ENCODE results near the gene MRPL11.
"Not testable (repeated sequence)": the region's sequence is repeated elsewhere in the genome, so short reads cannot be mapped to it uniquely, and the experiment has no call there.

MRPL11 gene

GRCh38 chr11:66467034-66467659, 28.5 kb upstream of the MRPL11 start:
- no peak for DNase-seq (ENCODE audit: low read depth in 1 of 2, low spot score in 1 of 2)

DNA sequence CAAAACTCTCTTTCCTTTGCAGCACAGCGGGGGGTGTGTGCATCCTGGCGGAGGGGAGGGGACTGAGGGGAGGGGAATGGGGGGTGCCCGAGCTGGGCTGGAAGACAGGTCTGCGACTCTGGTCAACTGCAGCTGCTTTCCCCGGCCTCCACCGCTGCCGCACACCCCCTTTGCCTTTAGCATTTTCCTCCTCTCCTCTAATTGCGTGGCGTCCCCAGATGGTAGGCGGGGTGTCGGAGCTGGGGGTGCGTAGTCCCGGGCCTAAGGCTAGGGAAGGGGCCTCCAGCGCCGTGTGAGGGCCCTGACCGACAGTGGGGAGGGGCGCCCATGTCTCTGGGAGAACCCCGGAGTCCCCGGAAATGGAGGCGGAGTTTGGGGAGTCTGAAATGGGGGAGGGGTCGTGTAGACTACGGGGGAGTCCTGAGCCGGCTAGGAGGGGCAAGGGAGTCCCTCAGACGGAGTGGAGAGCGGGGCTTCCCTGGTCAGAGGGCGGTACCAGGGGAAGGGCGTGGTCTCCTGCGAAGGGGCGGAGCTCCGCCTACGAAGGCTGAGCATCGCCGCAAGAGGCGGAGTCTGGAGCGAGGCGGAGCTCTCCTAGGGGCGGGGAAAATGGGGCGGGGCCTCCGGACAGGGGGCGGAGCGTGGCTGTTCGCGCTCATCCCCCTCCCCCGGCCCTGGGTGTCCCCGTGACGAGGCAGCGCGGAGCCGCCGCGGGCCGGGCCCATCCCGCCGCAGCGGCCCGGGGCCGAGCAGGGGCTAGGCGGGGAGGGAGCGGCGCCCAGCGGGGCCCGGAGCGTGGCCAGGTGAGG, 27.8 kb upstream of the MRPL11 start, which contains the start of gene PELI3:
Gene PELI3, plus strand, starts transcription at position 681 of the 809 bp plus-strand sequence. CDS start 1,224 bp downstream, outside the sequence.
- DNase-seq (ENCODE audit: low read depth in 1 of 2, low spot score in 1 of 2): peak; percentile 90 to 97

- no peak for DNase-seq (ENCODE audit: low read depth in 1 of 2, low spot score in 1 of 2)
Observed at GRCh38 chr11:66465373-66466224, 27.0 kb upstream of the MRPL11 start.

DNA sequence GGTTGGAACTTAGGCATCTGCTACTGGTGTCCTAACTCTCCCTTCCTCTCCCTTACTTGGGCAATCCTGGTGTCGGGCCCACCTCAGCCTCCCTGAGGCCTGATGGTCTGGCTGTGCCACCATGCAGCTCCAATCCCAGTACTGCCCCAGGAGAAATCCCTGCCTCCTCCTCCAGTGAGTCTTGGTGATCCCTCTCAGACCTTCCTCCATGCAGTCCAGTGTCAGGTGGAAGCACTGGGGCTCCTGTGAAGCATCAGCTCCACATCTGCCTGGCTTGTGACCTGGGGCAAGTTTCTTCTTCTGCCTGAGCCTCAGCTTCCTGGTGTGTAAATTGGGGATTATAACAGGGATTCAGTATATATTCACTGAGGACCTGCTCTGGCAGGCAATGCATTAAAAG, 26.3 kb upstream of the MRPL11 start:
- DNase-seq (ENCODE audit: low read depth in 1 of 2, low spot score in 1 of 2): no peak

- DNase-seq (ENCODE audit: low read depth in 1 of 2, low spot score in 1 of 2): not testable (repeated sequence)
Observed at GRCh38 chr11:66464116-66464515, 25.5 kb upstream of the MRPL11 start.

GRCh38 chr11:66462911-66463310, 24.3 kb upstream of the MRPL11 start:
- DNase-seq (ENCODE audit: low read depth in 1 of 2, low spot score in 1 of 2): no peak

- DNase-seq (ENCODE audit: low read depth in 1 of 2, low spot score in 1 of 2): no peak
Observed at GRCh38 chr11:66462010-66462409, 23.4 kb upstream of the MRPL11 start.

DNA sequence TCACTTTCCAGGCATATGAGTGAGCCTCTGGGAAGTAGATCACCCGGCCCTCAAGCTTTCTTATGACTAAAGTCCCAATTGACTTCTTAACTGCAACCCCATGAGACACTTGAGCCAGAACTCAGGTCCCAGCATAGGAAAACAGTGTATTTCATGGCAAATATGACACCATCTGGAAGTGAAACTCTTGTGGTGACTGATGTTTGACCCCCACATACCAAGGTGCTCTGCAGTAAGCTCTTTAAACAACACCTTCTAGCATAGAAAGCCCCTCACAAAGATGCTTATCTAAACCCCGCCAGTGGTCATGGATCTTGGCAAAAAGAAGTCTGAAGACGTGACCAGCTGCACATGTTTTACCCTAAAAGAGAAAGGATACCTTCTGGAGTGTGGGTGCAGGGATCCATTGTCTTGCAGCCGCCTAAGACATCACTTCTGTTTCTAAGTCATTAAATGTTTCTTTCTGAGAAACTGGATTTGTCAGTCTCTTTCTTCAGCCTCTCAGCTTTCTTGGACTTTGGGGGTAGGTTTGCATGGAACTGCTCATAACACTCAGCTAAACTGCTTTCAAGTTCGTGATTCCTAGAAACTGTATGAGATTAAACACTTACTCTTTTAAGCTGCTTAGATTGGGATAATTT, 20.6 kb upstream of the MRPL11 start:
- DNase-seq (ENCODE audit: low read depth in 1 of 2, low spot score in 1 of 2): no peak

- DNase-seq (ENCODE audit: low read depth in 1 of 2, low spot score in 1 of 2): no peak
Observed at GRCh38 chr11:66457826-66458225, 19.2 kb upstream of the MRPL11 start.

DNA sequence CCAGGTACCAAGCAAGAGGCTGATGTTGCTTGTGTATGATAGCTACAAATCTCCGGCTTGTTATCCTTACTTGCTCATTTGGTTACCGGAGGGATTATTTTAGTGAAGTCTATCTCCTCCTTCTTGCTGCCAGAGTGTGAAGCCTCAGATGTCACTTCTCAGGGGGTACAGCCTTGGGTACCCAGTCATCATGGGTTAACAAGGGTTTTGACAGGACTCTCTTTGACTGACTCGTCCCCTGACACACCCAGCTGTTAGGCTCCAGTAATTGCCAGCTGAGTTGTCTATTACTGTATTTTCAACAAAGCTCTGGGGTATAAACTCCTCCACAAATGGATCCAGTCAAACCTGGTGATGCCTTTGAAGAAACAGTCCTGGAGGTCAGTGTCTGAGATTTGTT, 16.2 kb upstream of the MRPL11 start:
- no peak for DNase-seq (ENCODE audit: low read depth in 1 of 2, low spot score in 1 of 2)

DNA sequence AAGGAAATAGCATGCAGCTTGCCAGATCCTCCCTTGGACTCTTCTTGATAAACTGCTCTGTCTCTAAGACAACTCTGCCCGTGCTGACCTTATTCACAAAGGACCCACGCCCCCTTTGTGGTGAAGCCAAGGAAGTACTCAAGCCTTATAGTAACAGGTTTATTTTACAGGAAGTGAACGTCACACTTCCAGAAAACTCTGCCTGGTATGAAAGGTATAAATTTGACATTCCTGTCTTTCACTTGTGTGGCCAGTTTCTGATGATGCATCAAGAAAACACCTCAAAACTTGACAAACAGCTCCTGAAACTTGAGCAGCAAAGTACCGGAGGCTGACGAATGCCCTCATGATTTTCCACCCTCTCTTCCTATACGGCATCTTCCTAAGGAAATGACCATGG, 15.6 kb upstream of the MRPL11 start:
- DNase-seq (ENCODE audit: low read depth in 1 of 2, low spot score in 1 of 2): no peak

GRCh38 chr11:66451663-66452062, 13.0 kb upstream of the MRPL11 start:
- DNase-seq (ENCODE audit: low read depth in 1 of 2, low spot score in 1 of 2): no peak

GRCh38 chr11:66450560-66450959, 11.9 kb upstream of the MRPL11 start:
- DNase-seq (ENCODE audit: low read depth in 1 of 2, low spot score in 1 of 2): no peak

DNA sequence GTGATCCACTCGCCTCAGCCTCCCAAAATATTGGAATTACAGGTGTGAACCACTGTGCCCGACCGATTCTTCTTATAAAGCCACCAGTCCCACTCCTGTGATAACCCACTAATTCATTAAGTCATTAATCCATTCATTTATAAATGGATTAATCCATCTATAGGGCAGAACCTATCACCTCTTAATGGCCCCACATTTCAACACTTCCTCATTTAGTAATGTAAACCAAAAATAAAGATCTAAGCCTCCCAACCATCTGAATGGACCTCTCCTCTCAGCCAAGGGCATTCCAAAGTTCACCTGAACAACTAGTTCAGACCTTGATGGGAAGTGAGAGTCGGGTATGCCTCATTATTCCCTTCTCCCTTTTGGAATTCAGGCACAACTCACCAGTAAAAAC, 9.9 kb upstream of the MRPL11 start:
- no peak for DNase-seq (ENCODE audit: low read depth in 1 of 2, low spot score in 1 of 2)

DNA sequence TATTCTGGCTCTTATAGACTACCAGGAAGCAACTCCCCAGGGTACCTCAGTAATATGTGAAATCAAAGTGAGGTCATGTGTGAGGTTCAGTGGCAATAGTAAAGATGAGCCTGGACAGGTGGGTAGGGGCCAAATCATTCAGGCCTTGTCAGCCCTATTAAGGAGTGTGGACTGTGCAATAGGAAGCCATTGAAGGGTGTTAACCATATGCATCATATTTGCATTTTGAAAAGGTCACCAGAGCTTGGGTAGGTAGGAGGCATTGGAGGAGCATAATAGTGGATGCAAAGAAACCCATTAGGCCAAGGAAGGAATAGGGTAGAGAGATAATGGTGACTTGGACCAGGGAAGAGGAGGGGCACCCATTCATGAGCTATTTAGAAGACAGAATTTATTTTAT, 8.4 kb upstream of the MRPL11 start:
- no peak for DNase-seq (ENCODE audit: low read depth in 1 of 2, low spot score in 1 of 2)

GRCh38 chr11:66443602-66444001, 5.0 kb upstream of the MRPL11 start:
- no peak for DNase-seq (ENCODE audit: low read depth in 1 of 2, low spot score in 1 of 2)

DNA sequence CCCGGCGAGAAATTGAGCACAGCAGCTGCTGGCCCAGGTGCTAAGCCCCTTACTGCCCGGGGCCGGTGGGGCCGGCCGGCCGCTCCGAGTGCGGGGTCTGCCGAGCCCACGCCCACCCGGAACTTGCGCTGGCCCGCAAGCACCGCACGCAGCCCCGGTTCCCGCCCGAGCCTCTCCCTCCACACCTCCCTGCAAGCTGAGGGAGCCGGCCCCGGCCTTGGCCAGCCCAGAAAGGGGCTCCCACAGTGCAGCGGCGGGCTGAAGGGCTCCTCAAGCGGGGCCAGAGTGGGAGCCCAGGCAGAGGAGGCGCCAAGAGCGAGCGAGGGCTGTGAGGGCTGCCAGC, 2.3 kb upstream of the MRPL11 start:
- DNase-seq (ENCODE audit: low read depth in 1 of 2, low spot score in 1 of 2): not testable (repeated sequence)

- DNase-seq (ENCODE audit: low read depth in 1 of 2, low spot score in 1 of 2): not testable (repeated sequence)
Observed at GRCh38 chr11:66440101-66440939, 1.7 kb upstream of the MRPL11 start.

DNA sequence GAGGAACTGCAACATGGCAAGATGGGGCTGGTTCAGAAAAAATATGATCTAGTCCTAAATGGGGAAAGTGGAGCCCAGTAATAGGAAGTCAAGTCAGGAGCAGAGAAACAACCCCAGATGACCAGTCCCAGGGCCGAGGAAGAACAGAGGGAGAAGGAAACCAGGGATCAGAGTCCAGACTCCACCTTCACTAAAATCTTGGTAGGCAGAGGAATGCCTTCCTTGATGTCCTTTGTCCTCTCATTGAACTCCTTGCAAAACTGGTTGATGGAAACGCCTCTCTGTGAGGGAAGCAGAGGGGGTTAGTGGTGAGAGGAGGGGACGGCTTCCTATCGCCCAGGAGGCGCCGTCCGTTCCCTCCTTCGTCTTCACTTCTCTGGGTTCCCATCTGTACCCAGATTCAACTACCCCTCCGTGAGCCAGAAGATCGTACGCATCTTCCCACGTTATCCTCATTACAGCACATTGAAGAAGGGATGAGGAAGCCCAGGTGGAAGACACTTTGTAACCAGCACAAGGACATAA, 607 bp downstream of the MRPL11 start:
- DNase-seq (ENCODE audit: low read depth in 1 of 2, low spot score in 1 of 2): no peak

- DNase-seq (ENCODE audit: low read depth in 1 of 2, low spot score in 1 of 2): no peak
Observed at GRCh38 chr11:66432597-66432996, 6.1 kb downstream of the MRPL11 start.

All from activated T-helper 1 cell treated with anti-CD3 and anti-CD28 coated beads, Interleukin-2, amount 50 U/mL, for 16 hours (primary cell).